Activated T-cell treated with anti-CD3 and anti-CD28 coated beads, Interleukin-2, amount 50 U/mL, for 4 hours (primary cell): ENCODE results near the gene RNPC3. TPM values are rescaled to one million over a fixed set of nuclear protein-coding genes. Genes with fewer than 3 reads are reported as not detected.
A peak's percentile ranks its signal among the peaks of the same experiment; 100 is the strongest.

Source experiments
- ATAC-seq, 2 donors: fragments of 200-7000 bp; cut with Tn5 transposase; one replicate each; pipeline ENCODE4 v1.10.0; 2021
- DNase-seq: peaks from one replicate; pipeline ENCODE4 v3.0.0-alpha.2; 2020
- H3K27me3 Mint-ChIP-seq: one replicate; pipeline ENCODE4 v1.8.0; 2021; ENCODE audit warnings: low read depth, mixed read lengths
- H3K36me3 Mint-ChIP-seq: one replicate; pipeline ENCODE4 v1.8.0; 2022; ENCODE audit warnings: mixed read lengths; ENCODE audit not compliant: insufficient read depth
- H3K4me1 Mint-ChIP-seq: one replicate; pipeline ENCODE4 v1.8.0; 2021; ENCODE audit warnings: low read depth, mixed read lengths
- H3K4me3 Mint-ChIP-seq: one replicate; pipeline ENCODE4 v1.8.0; 2021; ENCODE audit warnings: mild to moderate bottlenecking, moderate library complexity, mixed read lengths
- H3K9me3 Mint-ChIP-seq: one replicate; pipeline ENCODE4 v1.8.0; 2021; ENCODE audit warnings: mixed read lengths
- total RNA-seq, 3 donors: library from RNA; stranded (reverse); gene quantifications; one replicate each; pipeline ENCODE4 v1.2.1, GENCODE V29; 2021

The RNPC3 gene
- total RNA-seq = 10 to 100 TPM; 13.0 to 16.0 (median 14.7) TPM

DNA sequence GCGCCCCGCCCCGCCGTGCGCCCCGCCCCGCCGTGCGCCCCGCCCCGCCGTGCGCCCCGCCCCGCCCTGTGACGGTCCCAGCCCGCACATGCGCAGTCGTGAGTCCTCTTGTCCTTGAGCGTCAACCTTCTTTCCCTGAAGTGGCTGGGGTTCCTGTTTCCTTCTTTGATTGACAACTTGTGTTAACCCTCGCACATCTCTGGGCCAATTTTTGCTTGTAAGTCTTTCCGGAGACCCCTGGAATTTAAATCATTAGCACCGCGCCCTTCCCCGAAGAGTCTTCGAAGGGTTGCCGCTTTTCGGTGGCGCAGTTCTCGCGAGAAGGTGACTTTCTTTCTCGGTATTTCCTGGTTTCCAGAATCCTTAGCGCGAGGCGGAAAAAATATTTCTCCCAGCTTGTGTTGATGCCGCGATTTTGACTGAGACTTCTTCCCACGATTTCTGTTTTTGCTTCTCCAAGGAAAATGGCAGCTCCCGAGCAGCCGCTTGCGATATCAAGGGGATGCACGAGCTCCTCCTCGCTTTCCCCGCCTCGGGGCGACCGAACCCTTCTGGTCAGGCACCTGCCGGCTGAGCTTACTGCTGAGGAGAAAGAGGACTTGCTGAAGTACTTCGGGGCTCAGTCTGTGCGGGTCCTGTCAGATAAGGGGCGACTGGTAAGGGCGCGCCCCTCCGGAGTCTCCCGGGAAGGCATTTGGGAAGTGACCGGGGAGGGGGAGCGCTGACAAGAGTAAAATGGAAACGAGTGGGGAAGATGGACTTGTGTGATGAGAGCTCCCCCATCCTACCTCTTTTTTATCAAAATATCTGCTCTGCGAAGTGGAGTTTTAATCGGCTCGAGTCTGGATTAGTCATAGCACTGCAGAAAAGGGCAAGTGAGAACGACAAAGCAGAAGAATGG is at the start of gene RNPC3:
TSS of gene RNPC3 (plus strand) at position 93 of the 901 bp plus-strand sequence. CDS start at position 465, 372 bp downstream.
- H3K4me3 Mint-ChIP-seq = peak within 1 kb of the TSS; percentile 98
- no peaks in the 10 kb centered on the region for H3K27me3 Mint-ChIP-seq
- no peaks in the 10 kb centered on the region for H3K9me3 Mint-ChIP-seq
- ATAC-seq = peak; percentile 63 to 71
- H3K4me1 Mint-ChIP-seq = peaks cover 50% of the 10 kb centered on the region
- peaks cover 26% of the 10 kb centered on the region for H3K36me3 Mint-ChIP-seq
- DNase-seq = peak; percentile 86

DNA sequence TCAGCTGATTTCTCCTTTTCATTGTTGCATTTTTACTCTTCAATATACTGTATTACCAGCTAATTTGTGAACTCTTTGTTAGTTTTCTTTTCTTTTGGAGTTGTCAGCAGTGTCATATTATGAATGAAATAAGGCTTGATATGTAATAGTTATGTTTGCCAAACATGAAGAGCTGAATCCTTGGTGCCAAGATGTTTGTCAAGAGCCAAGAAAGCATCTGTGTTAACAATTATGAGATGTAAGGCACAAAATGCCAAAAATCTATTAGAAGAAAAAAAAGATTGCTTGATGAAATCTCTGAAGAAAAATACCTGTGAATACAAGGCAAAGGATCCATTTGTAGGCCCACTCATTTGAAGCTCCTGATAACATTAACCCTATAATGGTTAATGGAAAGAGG is 48.4 kb upstream of the RNPC3 start:
- Mint-ChIP-seq H3K36me3 (no peaks in the 10 kb centered on the region), H3K4me3 (no peak overlapping the region), H3K4me1 (no peaks in the 10 kb centered on the region), H3K9me3 (no peaks in the 10 kb centered on the region), H3K27me3 (peaks cover 2% of the 10 kb centered on the region)
- DNase-seq (no peak), ATAC-seq (no peak)

- DNase-seq (no peak), ATAC-seq (no peak)
- H3K36me3 Mint-ChIP-seq = no peaks in the 10 kb centered on the region
- peaks cover 2% of the 10 kb centered on the region for H3K27me3 Mint-ChIP-seq
- H3K4me1 Mint-ChIP-seq = no peaks in the 10 kb centered on the region
- H3K4me3 Mint-ChIP-seq = no peak overlapping the region
- no peaks in the 10 kb centered on the region for H3K9me3 Mint-ChIP-seq
Measured at GRCh38 chr1:103489935-103490334, 35.6 kb upstream of the RNPC3 start.

GRCh38 chr1:103492003-103492625 is 33.4 kb upstream of the RNPC3 start:
- H3K27me3 Mint-ChIP-seq = peaks cover 2% of the 10 kb centered on the region

DNA sequence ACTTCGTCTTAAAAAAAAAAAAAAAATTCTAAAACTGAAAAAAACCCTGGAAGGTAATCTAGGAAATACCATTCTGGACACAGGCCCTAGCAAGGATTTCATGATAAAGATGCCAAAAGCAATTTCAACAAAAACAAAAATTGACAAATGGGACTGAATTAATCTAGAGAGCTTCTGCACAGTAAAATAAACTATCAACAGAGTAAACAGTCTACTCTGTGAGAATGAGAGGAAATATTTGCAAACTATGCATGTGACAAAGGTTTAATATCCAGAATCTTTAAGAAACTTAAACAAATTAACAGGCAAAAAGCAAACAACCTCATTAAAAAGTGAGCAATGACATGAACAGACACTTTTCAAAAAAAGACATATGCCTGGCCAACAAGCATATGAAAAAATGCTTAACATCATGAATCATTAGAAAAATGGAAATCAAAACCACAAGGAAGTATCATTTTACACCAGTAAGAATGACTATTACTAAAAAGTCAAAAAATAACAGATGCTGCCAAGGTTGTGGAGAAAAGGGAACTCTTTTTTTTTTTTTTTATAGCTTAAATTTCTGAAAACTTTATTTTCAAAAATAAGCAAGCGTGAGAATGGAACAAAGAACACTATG is 29.4 kb upstream of the RNPC3 start:
- H3K27me3 Mint-ChIP-seq = peaks cover 2% of the 10 kb centered on the region
- H3K36me3 Mint-ChIP-seq = no peaks in the 10 kb centered on the region
- no peak for ATAC-seq
- no peak overlapping the region for H3K4me3 Mint-ChIP-seq
- no peaks in the 10 kb centered on the region for H3K4me1 Mint-ChIP-seq
- H3K9me3 Mint-ChIP-seq = no peaks in the 10 kb centered on the region
- no peak for DNase-seq

More at GRCh38 chr1:103492003-103492625, 33.4 kb upstream of the RNPC3 start:
- no peak for DNase-seq
- Mint-ChIP-seq H3K9me3 (no peaks in the 10 kb centered on the region), H3K4me1 (no peaks in the 10 kb centered on the region), H3K36me3 (no peaks in the 10 kb centered on the region), H3K4me3 (no peak overlapping the region)
- ATAC-seq = no peak

DNA sequence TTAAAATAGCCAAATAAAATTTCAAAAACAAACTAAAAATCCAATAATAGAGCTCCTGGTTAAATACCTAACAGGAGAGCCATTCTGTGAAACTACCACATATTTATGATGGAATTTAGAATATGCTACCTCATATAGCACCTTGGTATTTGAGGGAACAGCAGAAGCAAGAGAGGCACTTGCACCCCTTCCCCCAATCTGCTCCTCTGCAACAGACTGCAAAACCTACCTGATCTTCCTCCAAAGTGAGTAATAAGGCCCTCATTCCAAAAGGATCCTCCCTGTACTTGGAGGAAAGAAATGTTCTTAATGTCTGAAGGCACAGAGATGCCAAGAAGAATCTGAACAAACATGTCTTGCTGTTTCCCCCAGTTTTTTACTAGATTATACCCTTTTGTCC is 28.1 kb upstream of the RNPC3 start:
- ATAC-seq (no peak), DNase-seq (no peak)
- H3K27me3 Mint-ChIP-seq = peaks cover 2% of the 10 kb centered on the region
- no peak overlapping the region for H3K4me3 Mint-ChIP-seq
- H3K4me1 Mint-ChIP-seq = no peaks in the 10 kb centered on the region
- no peaks in the 10 kb centered on the region for H3K36me3 Mint-ChIP-seq
- H3K9me3 Mint-ChIP-seq = no peaks in the 10 kb centered on the region

DNA sequence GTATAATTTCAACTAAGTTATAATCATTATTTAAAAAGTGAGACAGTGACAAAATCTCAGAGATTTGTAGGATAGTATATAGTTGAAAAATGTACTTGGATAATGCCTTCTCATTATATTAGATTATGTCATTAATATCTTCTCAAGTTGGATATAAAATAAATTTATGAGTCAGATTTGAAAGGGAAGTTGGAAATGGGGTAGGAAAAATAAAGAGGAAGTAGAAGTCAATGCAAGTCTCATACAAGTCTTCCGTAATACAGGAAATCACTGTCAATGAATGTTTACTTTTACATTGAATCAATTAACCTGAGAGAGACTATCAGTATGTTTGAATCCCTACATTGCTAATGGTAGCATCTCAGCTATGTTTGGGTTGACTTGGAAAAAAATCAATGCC is 16.2 kb upstream of the RNPC3 start:
- Mint-ChIP-seq H3K9me3 (peaks cover 5% of the 10 kb centered on the region), H3K4me3 (no peak overlapping the region), H3K27me3 (no peaks in the 10 kb centered on the region), H3K4me1 (no peaks in the 10 kb centered on the region), H3K36me3 (peaks cover 10% of the 10 kb centered on the region)
- no peak for ATAC-seq
- no peak for DNase-seq

DNA sequence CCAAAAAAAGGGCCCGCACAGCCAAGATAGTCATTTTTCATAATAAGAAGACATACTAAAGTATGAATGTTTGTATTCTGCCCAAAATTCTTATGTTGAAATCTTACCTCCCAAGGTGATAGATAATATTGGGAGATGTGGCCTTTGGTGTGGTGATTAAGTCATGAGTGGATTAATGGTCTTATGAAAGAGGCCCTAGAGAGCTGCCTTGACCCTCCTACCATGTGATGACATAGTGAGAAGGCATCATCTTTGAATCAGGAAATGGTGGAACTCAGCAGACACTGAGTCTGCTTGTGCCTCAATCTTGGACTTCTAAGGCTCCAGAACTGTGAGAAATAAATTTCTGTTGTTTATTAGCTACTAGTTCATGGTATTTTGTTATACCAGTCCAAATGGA is 11.8 kb upstream of the RNPC3 start:
- ATAC-seq (no peak), DNase-seq (no peak)
- H3K4me1 Mint-ChIP-seq = peaks cover 20% of the 10 kb centered on the region
- H3K9me3 Mint-ChIP-seq = peaks cover 5% of the 10 kb centered on the region
- H3K4me3 Mint-ChIP-seq = no peak overlapping the region
- H3K36me3 Mint-ChIP-seq = peaks cover 9% of the 10 kb centered on the region
- no peaks in the 10 kb centered on the region for H3K27me3 Mint-ChIP-seq

- H3K9me3 Mint-ChIP-seq = peaks cover 5% of the 10 kb centered on the region
- H3K27me3 Mint-ChIP-seq = no peaks in the 10 kb centered on the region
- DNase-seq = no peak
- peak; percentile 29 to 55 for ATAC-seq
- H3K36me3 Mint-ChIP-seq = peaks cover 9% of the 10 kb centered on the region
- no peak overlapping the region for H3K4me3 Mint-ChIP-seq
- peaks cover 20% of the 10 kb centered on the region for H3K4me1 Mint-ChIP-seq
Measured at GRCh38 chr1:103514920-103515503, 10.5 kb upstream of the RNPC3 start.

GRCh38 chr1:103516283-103516682 is 9.2 kb upstream of the RNPC3 start:
- H3K9me3 Mint-ChIP-seq = peaks cover 5% of the 10 kb centered on the region
- peaks cover 20% of the 10 kb centered on the region for H3K4me1 Mint-ChIP-seq
- peak overlapping the region; percentile 5 for H3K4me3 Mint-ChIP-seq
- ATAC-seq (peak; percentile 39 to 50), DNase-seq (no peak)
- H3K36me3 Mint-ChIP-seq = peaks cover 3% of the 10 kb centered on the region
- no peaks in the 10 kb centered on the region for H3K27me3 Mint-ChIP-seq

DNA sequence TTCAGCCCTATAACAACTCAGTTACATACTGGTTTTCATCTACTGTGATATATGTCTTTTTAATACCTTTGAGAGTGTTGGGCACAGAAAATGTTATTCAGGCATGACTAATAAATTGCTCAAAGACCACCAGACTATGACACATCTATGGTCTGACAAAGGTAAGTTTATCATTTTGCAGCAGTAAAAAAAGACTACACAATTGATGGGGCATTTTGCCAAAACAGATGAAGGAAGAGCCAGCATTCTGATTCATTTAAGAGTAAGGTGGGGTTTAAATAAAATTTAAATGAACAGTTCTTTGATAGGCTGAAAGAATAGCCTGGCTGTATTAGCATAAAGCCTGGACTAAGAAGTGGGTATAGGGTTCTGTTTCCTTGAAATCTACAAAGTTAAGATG is 8.8 kb upstream of the RNPC3 start:
- Mint-ChIP-seq H3K27me3 (no peaks in the 10 kb centered on the region), H3K9me3 (peaks cover 1% of the 10 kb centered on the region), H3K4me3 (peak overlapping the region; percentile 5), H3K36me3 (no peaks in the 10 kb centered on the region), H3K4me1 (peaks cover 20% of the 10 kb centered on the region)
- peak; percentile 79 to 81 for ATAC-seq
- no peak for DNase-seq

DNA sequence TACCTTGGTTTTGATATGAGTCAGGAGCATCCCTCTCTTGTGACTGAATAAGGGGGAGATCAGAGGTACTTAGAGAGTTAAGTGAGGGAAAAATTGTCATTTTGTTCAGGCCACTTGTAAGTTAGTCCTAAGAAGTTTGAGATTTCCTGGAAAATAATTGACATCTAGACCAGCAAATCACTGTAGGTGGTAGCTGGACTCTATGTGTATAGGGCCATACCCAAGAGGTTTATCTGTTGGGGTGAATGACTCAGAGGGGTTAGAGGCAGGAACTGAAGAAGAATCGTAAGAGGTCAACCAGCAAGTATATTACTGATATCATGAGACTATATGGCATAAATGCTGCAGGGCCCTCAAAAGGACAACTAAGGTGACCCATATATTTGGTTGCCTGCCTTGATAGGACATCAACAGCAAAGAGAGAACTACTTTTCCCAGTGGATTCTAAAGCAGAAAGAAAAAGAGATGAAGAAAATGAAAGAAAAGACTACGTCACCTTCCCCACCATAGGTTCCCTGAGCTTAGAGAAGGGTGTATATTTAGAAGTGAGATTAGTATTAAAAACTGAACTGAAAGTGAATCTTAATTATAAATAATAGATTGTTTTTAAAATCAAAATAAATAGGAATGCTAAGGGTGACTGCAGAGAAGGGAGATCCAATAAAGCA is 8.0 kb upstream of the RNPC3 start:
- no peaks in the 10 kb centered on the region for H3K9me3 Mint-ChIP-seq
- no peaks in the 10 kb centered on the region for H3K27me3 Mint-ChIP-seq
- ATAC-seq = no peak
- no peaks in the 10 kb centered on the region for H3K36me3 Mint-ChIP-seq
- no peak for DNase-seq
- H3K4me3 Mint-ChIP-seq = no peak overlapping the region
- peaks cover 20% of the 10 kb centered on the region for H3K4me1 Mint-ChIP-seq

DNA sequence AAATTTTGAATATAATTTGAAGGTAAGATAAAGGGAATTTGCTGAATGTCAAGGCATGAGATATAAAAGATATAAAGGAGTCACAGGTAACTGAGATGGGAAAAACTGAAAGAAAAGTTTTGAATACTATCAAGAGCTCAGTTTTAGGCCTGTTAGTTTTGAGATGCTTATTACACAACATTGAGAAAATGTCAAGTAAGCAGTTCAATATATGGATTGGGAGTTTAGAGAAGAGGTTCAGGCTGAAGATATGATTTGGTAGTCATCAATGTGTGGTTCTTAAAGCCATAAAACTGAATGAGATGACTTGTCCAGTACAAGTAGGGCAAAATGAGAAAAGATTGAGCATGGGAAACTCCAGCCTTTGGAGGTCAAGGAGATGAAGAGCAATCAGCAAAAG is 4.7 kb upstream of the RNPC3 start:
- ATAC-seq = no peak
- no peaks in the 10 kb centered on the region for H3K9me3 Mint-ChIP-seq
- DNase-seq = no peak
- no peak overlapping the region for H3K4me3 Mint-ChIP-seq
- H3K4me1 Mint-ChIP-seq = peaks cover 22% of the 10 kb centered on the region
- no peaks in the 10 kb centered on the region for H3K27me3 Mint-ChIP-seq
- H3K36me3 Mint-ChIP-seq = no peaks in the 10 kb centered on the region

- H3K4me1 Mint-ChIP-seq = peaks cover 26% of the 10 kb centered on the region
- H3K4me3 Mint-ChIP-seq = no peak overlapping the region
- no peak for ATAC-seq
Measured at GRCh38 chr1:103523346-103523745, 2.2 kb upstream of the RNPC3 start.

More at GRCh38 chr1:103523346-103523745, 2.2 kb upstream of the RNPC3 start:
- DNase-seq = no peak
- peaks cover 7% of the 10 kb centered on the region for H3K36me3 Mint-ChIP-seq
- H3K9me3 Mint-ChIP-seq = no peaks in the 10 kb centered on the region
- no peaks in the 10 kb centered on the region for H3K27me3 Mint-ChIP-seq
